HL-60 (cell line): ENCODE measurements around the gene YIPF6.
"Not testable (repeated sequence)": the region's sequence is repeated elsewhere in the genome, so short reads cannot be mapped to it uniquely, and the experiment has no call there.

Experiments used
- DNase-seq, 2 experiments: peaks; one replicate each; pipeline ENCODE4 v3.0.0-alpha.2; 2010 to 2020; ENCODE audit warnings: low read depth in 1 of 2, low spot score in 1 of 2
- H3K27ac ChIP-seq: fragments of 250-450 bp; sonication (Bioruptor Pico); replicated peaks from 2 replicates; pipeline ENCODE4 v1.5.1; 2020; ENCODE audit warnings: mild to moderate bottlenecking, moderate library complexity
- H3K27me3 ChIP-seq: fragments of 250-450 bp; sonication (Bioruptor Pico); 2 replicates; pipeline ENCODE4 v1.5.1; 2021; ENCODE audit warnings: mild to moderate bottlenecking, moderate library complexity; ENCODE audit not compliant: insufficient read depth, poor library complexity, severe bottlenecking
- H3K4me3 ChIP-seq: replicated peaks from 2 replicates; pipeline ENCODE4 v1.5.1; 2011; ENCODE audit warnings: mild to moderate bottlenecking, control low read depth, low read length; ENCODE audit not compliant: insufficient read depth
- GABPA ChIP-seq: IDR thresholded peaks from 2 replicates; pipeline ENCODE4 v1.6.1; 2012; ENCODE audit warnings: low read depth
- POLR2AphosphoS5 ChIP-seq: IDR thresholded peaks from 2 replicates; pipeline ENCODE4 v1.6.1; 2012; ENCODE audit warnings: low read depth
- SPI1 ChIP-seq: IDR thresholded peaks from 2 replicates; pipeline ENCODE4 v1.6.1; 2012; ENCODE audit warnings: low read depth, mild to moderate bottlenecking, borderline replicate concordance
- TF ChIP-seq, protein P1 (sequence below): IDR thresholded peaks from 2 replicates; pipeline ENCODE4 v1.6.1; 2012; ENCODE audit warnings: low read depth; ENCODE audit not compliant: insufficient replicate concordance
- TF ChIP-seq, protein P2 (sequence below): IDR thresholded peaks from one replicate; pipeline ENCODE4 v1.5.1; 2011; ENCODE audit warnings: low read length, control low read depth, inconsistent platforms; ENCODE audit not compliant: insufficient read depth

YIPF6 gene

DNA sequence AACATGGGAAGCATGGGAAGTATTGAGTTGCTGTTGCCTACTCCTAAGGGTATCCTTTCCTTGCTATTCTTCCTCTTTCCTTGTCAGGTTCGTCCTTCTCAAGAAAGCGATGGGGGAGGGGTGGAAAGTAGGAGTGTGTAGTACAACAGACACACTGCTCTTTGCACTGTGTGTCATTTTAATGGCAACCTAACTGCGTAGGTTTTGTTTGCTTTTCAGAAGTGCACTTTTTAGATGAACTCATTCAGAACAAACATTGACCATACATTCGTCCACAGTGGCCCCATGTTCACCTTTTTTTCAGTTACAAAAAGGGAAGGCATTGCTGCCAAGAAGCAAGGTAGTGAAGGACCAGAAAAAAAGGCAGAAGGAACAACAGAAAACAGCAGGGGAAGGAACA is 10.2 kb upstream of the YIPF6 start:
- no peak for TF ChIP-seq GABPA
- TF ChIP-seq, protein P1, sequence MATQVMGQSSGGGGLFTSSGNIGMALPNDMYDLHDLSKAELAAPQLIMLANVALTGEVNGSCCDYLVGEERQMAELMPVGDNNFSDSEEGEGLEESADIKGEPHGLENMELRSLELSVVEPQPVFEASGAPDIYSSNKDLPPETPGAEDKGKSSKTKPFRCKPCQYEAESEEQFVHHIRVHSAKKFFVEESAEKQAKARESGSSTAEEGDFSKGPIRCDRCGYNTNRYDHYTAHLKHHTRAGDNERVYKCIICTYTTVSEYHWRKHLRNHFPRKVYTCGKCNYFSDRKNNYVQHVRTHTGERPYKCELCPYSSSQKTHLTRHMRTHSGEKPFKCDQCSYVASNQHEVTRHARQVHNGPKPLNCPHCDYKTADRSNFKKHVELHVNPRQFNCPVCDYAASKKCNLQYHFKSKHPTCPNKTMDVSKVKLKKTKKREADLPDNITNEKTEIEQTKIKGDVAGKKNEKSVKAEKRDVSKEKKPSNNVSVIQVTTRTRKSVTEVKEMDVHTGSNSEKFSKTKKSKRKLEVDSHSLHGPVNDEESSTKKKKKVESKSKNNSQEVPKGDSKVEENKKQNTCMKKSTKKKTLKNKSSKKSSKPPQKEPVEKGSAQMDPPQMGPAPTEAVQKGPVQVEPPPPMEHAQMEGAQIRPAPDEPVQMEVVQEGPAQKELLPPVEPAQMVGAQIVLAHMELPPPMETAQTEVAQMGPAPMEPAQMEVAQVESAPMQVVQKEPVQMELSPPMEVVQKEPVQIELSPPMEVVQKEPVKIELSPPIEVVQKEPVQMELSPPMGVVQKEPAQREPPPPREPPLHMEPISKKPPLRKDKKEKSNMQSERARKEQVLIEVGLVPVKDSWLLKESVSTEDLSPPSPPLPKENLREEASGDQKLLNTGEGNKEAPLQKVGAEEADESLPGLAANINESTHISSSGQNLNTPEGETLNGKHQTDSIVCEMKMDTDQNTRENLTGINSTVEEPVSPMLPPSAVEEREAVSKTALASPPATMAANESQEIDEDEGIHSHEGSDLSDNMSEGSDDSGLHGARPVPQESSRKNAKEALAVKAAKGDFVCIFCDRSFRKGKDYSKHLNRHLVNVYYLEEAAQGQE = no peak
- TF ChIP-seq SPI1 = no peak
- no peak for TF ChIP-seq POLR2AphosphoS5
- TF ChIP-seq, protein P2, sequence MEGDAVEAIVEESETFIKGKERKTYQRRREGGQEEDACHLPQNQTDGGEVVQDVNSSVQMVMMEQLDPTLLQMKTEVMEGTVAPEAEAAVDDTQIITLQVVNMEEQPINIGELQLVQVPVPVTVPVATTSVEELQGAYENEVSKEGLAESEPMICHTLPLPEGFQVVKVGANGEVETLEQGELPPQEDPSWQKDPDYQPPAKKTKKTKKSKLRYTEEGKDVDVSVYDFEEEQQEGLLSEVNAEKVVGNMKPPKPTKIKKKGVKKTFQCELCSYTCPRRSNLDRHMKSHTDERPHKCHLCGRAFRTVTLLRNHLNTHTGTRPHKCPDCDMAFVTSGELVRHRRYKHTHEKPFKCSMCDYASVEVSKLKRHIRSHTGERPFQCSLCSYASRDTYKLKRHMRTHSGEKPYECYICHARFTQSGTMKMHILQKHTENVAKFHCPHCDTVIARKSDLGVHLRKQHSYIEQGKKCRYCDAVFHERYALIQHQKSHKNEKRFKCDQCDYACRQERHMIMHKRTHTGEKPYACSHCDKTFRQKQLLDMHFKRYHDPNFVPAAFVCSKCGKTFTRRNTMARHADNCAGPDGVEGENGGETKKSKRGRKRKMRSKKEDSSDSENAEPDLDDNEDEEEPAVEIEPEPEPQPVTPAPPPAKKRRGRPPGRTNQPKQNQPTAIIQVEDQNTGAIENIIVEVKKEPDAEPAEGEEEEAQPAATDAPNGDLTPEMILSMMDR = no peak
- no peak overlapping the region for H3K27ac ChIP-seq
- no peak overlapping the region for H3K4me3 ChIP-seq
- H3K27me3 ChIP-seq = no peaks in the 10 kb centered on the region
- no peak for DNase-seq

DNA sequence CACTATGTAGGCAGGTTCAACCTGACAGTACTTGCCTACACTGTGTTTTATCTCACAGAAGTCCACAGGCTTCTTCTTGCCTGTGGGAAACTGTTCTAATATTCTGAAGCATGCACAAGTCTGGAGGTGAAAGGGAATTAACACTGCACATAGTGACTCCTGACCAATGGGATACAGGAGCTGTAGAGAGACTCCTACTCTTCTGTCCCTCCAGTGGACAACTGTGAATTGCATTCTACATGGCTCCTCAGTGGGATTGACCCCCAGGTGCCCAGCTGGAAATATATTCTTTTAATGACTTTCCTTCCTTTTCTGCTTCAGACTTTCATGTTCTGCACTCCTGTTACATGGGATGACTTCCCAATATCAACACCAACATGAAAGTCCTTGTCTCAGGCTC is 8.2 kb upstream of the YIPF6 start:
- no peak for DNase-seq
- TF ChIP-seq, protein P2 = peak; percentile 4
- no peak for TF ChIP-seq SPI1
- TF ChIP-seq, protein P1 = no peak
- H3K27ac ChIP-seq = no peak overlapping the region
- H3K27me3 ChIP-seq = no peaks in the 10 kb centered on the region
- H3K4me3 ChIP-seq = no peak overlapping the region

DNA sequence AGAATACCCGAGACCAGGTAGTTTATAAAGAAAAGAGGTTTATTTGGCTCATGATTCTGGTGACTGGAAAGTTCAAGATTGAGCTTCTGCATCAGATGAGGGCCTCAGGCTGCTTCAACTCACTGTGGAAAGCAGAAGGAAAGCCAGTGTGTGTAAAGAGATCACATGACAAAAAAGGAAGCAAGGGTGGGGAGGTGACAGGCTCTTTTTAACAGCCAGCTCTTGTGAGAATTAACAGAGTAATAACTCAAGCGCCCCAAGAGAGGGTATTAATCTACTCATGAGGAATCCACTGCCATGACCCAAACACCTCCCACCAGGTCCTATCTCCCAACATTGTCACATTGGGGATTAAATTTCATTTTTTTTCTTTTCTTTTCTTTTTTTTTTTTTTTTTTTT is 6.3 kb upstream of the YIPF6 start:
- TF ChIP-seq, protein P1 = no peak
- no peak for TF ChIP-seq SPI1
- TF ChIP-seq, protein P2 = no peak
- TF ChIP-seq POLR2AphosphoS5 = no peak
- no peak for TF ChIP-seq GABPA
- no peak overlapping the region for H3K4me3 ChIP-seq
- H3K27me3 ChIP-seq = no peaks in the 10 kb centered on the region
- DNase-seq = peak in 1 of 2 experiments; percentile 5
- no peak overlapping the region for H3K27ac ChIP-seq

DNA sequence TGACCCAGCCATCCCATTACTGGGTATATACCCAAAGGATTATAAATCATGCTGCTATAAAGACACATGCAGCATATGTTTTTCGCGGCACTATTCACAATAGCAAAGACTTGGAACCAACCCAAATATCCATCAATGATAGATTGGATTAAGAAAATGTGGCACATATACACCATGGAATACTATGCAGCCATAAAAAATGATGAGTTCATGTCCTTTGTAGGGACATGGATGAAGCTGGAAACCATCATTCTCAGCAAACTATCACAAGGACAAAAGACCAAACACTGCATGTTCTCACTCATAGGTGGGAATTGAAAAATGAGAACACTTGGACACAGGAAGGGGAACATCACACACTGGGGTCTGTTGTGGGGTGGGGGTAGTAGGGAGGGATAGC is 5.1 kb upstream of the YIPF6 start:
- not testable (repeated sequence) for H3K27ac ChIP-seq, H3K4me3 ChIP-seq, DNase-seq

More for the DNA sequence above, 5.1 kb upstream of the YIPF6 start:
- H3K27me3 ChIP-seq = not testable (repeated sequence)
